ENCODE measurements around the gene CLCN3. TPM values are rescaled to one million over a fixed set of nuclear protein-coding genes. Genes with fewer than 3 reads are reported as not detected.
"Not testable (repeated sequence)": the region's sequence is repeated elsewhere in the genome, so short reads cannot be mapped to it uniquely, and the experiment has no call there.

The CLCN3 gene
- total RNA-seq, 1 donor from 2014 or later, result 19.6 TPM

GRCh38 chr4:169668069-169668721 is 47.8 kb downstream of the CLCN3 start:
- TF ChIP-seq POLR2AphosphoS5 (IDR thresholded peaks at IDR 0.05; ENCODE audit: insufficient read depth in 1 of 2, low read depth in 1 of 2) (no peak), CTCF (IDR thresholded peaks at IDR 0.05) (no peak), POLR2A (IDR thresholded peaks at IDR 0.05) (no peak)
- peaks cover 16% of the 10 kb centered on the region for H3K4me1 ChIP-seq
- H3K36me3 ChIP-seq, result peaks cover 0 to 5% of the 10 kb centered on the region in 2 donors
- no peak for DNase-seq (ENCODE audit: extremely low spot score in 2 of 2)
- H3K27ac ChIP-seq, result no peak overlapping the region
- H3K9me3 ChIP-seq, result no peaks in the 10 kb centered on the region
- intact Hi-C loops (cut with DNase I), result no loop called here
- no peaks in the 10 kb centered on the region for H3K27me3 ChIP-seq
- no peak overlapping the region for H3K4me3 ChIP-seq

GRCh38 chr4:169675825-169676224 is 55.4 kb downstream of the CLCN3 start:
- Histone ChIP-seq H3K36me3 (peaks cover 0 to 6% of the 10 kb centered on the region in 2 donors), H3K27ac (no peak overlapping the region), H3K9me3 (no peaks in the 10 kb centered on the region), H3K4me3 (no peak overlapping the region), H3K4me1 (no peaks in the 10 kb centered on the region), H3K27me3 (no peaks in the 10 kb centered on the region)
- TF ChIP-seq POLR2AphosphoS5 (IDR thresholded peaks at IDR 0.05; ENCODE audit: insufficient read depth in 1 of 2, low read depth in 1 of 2) (no peak), POLR2A (IDR thresholded peaks at IDR 0.05) (no peak), CTCF (IDR thresholded peaks at IDR 0.05) (no peak)
- DNase-seq (ENCODE audit: extremely low spot score in 2 of 2), result no peak
- intact Hi-C loops (cut with DNase I), result no loop called here

- H3K9me3 ChIP-seq, result no peaks in the 10 kb centered on the region
- no peak for DNase-seq (ENCODE audit: extremely low spot score in 2 of 2)
- no peak for TF ChIP-seq POLR2A (IDR thresholded peaks at IDR 0.05)
- TF ChIP-seq CTCF (IDR thresholded peaks at IDR 0.05), result no peak
- no peak for TF ChIP-seq POLR2AphosphoS5 (IDR thresholded peaks at IDR 0.05; ENCODE audit: insufficient read depth in 1 of 2, low read depth in 1 of 2)
- H3K27me3 ChIP-seq, result no peaks in the 10 kb centered on the region
- no peak overlapping the region for H3K4me3 ChIP-seq
- no peaks in the 10 kb centered on the region for H3K4me1 ChIP-seq
- intact Hi-C loops (cut with DNase I), result no loop called here
- peaks cover 0 to 8% of the 10 kb centered on the region in 2 donors for H3K36me3 ChIP-seq
- no peak overlapping the region for H3K27ac ChIP-seq
Observed at GRCh38 chr4:169677150-169677748, 56.9 kb downstream of the CLCN3 start.

GRCh38 chr4:169678486-169678885 is 58.1 kb downstream of the CLCN3 start:
- H3K4me3 ChIP-seq; H3K4me1 ChIP-seq; H3K9me3 ChIP-seq; H3K36me3 ChIP-seq; H3K27ac ChIP-seq; H3K27me3 ChIP-seq; DNase-seq (ENCODE audit: extremely low spot score in 2 of 2); intact Hi-C loops (cut with DNase I): not testable (repeated sequence)

GRCh38 chr4:169678951-169679591 is 58.7 kb downstream of the CLCN3 start:
- H3K9me3 ChIP-seq; intact Hi-C loops (cut with DNase I); H3K27me3 ChIP-seq; H3K36me3 ChIP-seq; H3K4me1 ChIP-seq; H3K27ac ChIP-seq; DNase-seq (ENCODE audit: extremely low spot score in 2 of 2); H3K4me3 ChIP-seq: not testable (repeated sequence)

Data from vagina (tissue), 2 donors.